ENCODE data around the gene ZNF546.
"Not testable (repeated sequence)": the region's sequence is repeated elsewhere in the genome, so short reads cannot be mapped to it uniquely, and the experiment has no call there.

ZNF546 gene

GRCh38 chr19:39996811-39997637 lies at the start of gene ZNF546:
Gene ZNF546, plus strand, starts transcription at chr19:39997060. Its CDS starts 1,267 bp downstream, at chr19:39998327.
- DNase-seq: peak; percentile 80

GRCh38 chr19:39949026-39949747 lies 47.7 kb upstream of the ZNF546 start:
- DNase-seq: no peak

GRCh38 chr19:39951065-39951650 lies 45.7 kb upstream of the ZNF546 start:
- DNase-seq: no peak

- DNase-seq: no peak
These were observed 45.2 kb upstream of the ZNF546 start for GRCh38 chr19:39951686-39952085.

GRCh38 chr19:39953915-39954314 lies 42.9 kb upstream of the ZNF546 start:
- no peak for DNase-seq

GRCh38 chr19:39957886-39958285 lies 39.0 kb upstream of the ZNF546 start:
- DNase-seq: not testable (repeated sequence)

GRCh38 chr19:39958942-39959341 lies 37.9 kb upstream of the ZNF546 start:
- not testable (repeated sequence) for DNase-seq

GRCh38 chr19:39959407-39959806 lies 37.5 kb upstream of the ZNF546 start:
- not testable (repeated sequence) for DNase-seq

- no peak for DNase-seq
These were observed 33.0 kb upstream of the ZNF546 start for GRCh38 chr19:39963898-39964297.

GRCh38 chr19:39966617-39967016 lies 30.2 kb upstream of the ZNF546 start:
- DNase-seq: no peak

GRCh38 chr19:39967561-39967960 lies 29.3 kb upstream of the ZNF546 start:
- no peak for DNase-seq

- DNase-seq: no peak
These were observed 28.1 kb upstream of the ZNF546 start for GRCh38 chr19:39968789-39969188.

GRCh38 chr19:39969266-39969665 lies 27.6 kb upstream of the ZNF546 start:
- DNase-seq: no peak

GRCh38 chr19:39969681-39970424 lies 27.0 kb upstream of the ZNF546 start:
- no peak for DNase-seq

GRCh38 chr19:39970425-39970674 lies 26.5 kb upstream of the ZNF546 start:
- DNase-seq: peak; percentile 15

- DNase-seq: peak; percentile 99
These were observed 26.0 kb upstream of the ZNF546 start, which contains the start of gene PSMC4 for GRCh38 chr19:39970675-39971379. Gene PSMC4, plus strand, starts transcription at chr19:39971165. Its CDS starts 38 bp downstream, at chr19:39971203.

- DNase-seq: no peak
These were observed 25.4 kb upstream of the ZNF546 start for GRCh38 chr19:39971380-39972035.

GRCh38 chr19:39974377-39975155 lies 22.3 kb upstream of the ZNF546 start:
- no peak for DNase-seq

- no peak for DNase-seq
These were observed 14.0 kb upstream of the ZNF546 start for GRCh38 chr19:39982883-39983282.

GRCh38 chr19:39983695-39984300 lies 13.1 kb upstream of the ZNF546 start:
- no peak for DNase-seq

GRCh38 chr19:39986643-39987042 lies 10.2 kb upstream of the ZNF546 start:
- DNase-seq: no peak

Data from NCI-H1694 (cell line).